SK-N-SH (cell line): ENCODE data around the gene CCND1. TPM values are rescaled to one million over a fixed set of nuclear protein-coding genes. Genes with fewer than 3 reads are reported as not detected.

Source experiments
- CTCF ChIA-PET: fragments of 300-600, 350-600 bp; formaldehyde crosslinking; extraction: SDS; loops from one replicate; lab custom pipeline; 2021; lab: Yijun Ruan, JAX
- POLR2A ChIA-PET: fragments of 350-600 bp; sonication (Branson Sonifier 250); formaldehyde crosslinking; extraction: SDS; loops from one replicate; lab custom pipeline; 2020; ENCODE audit warnings: antibody characterized with exemption, inconsistent platforms; lab: Yijun Ruan, JAX
- DNase-seq: peaks from one replicate; pipeline ENCODE4 v3.0.0; 2012
- H2AFZ ChIP-seq: fragments of 200-600 bp; sonication (generic); 2 replicates; pipeline ENCODE4 v1.8.1; 2016; ENCODE audit warnings: antibody characterized with exemption, mild to moderate bottlenecking, low read depth
- H3F3A ChIP-seq: fragments of 200-600 bp; sonication (generic); replicated peaks from 2 replicates; pipeline ENCODE3; 2016; ENCODE audit warnings: antibody characterized with exemption, mild to moderate bottlenecking; ENCODE audit not compliant: insufficient read depth
- H3K27ac ChIP-seq, 2 experiments: fragments of 200-500 bp in 1 of 2; fragments of 200-600 bp in 1 of 2; sonication (Bioruptor generic) in 1 of 2; sonication (generic), shearing (Covaris generic) in 1 of 2; 2 replicates each; pipeline versions ENCODE4 v1.5.1 to v1.6.1; 2014 to 2016; ENCODE audit warnings: low read depth in 2 of 2, inconsistent platforms in 1 of 2, low read length in 1 of 2, mild to moderate bottlenecking in 1 of 2, mixed read lengths in 1 of 2
- H3K27me3 ChIP-seq: fragments of 200-600 bp; sonication (generic), shearing (Covaris generic); 2 replicates; pipeline ENCODE4 v1.6.1; 2016; ENCODE audit warnings: mixed run types; ENCODE audit not compliant: insufficient read depth
- H3K36me3 ChIP-seq, 2 experiments: fragments of 200-500 bp in 1 of 2; fragments of 200-600 bp in 1 of 2; sonication (Bioruptor generic) in 1 of 2; sonication (generic) in 1 of 2; replicated peaks in 1 of 2; 2 replicates each; pipeline versions ENCODE3 to v1.5.1; 2014 to 2016; ENCODE audit warnings: low read length in 1 of 2, mild to moderate bottlenecking in 1 of 2; ENCODE audit not compliant: insufficient read depth in 2 of 2, control insufficient read depth in 1 of 2
- H3K4me1 ChIP-seq, 2 experiments: fragments of 200-500 bp in 1 of 2; fragments of 200-600 bp in 1 of 2; sonication (Bioruptor generic) in 1 of 2; sonication (generic), shearing (Covaris generic) in 1 of 2; 2 replicates each; pipeline versions ENCODE4 v1.5.1 to v1.6.1; 2014 to 2016; ENCODE audit warnings: low read depth in 1 of 2, low read length in 1 of 2, mixed run types in 1 of 2; ENCODE audit not compliant: insufficient read depth in 2 of 2, control insufficient read depth in 1 of 2
- H3K4me2 ChIP-seq: fragments of 200-600 bp; sonication (generic), shearing (Covaris generic); 2 replicates; pipeline ENCODE4 v1.6.1; 2017; ENCODE audit warnings: mixed run types
- H3K4me3 ChIP-seq, 2 experiments: fragments of 200-500 bp in 1 of 2; fragments of 200-600 bp in 1 of 2; sonication (Bioruptor generic) in 1 of 2; sonication (generic), shearing (Covaris generic) in 1 of 2; 2 replicates each; pipeline versions ENCODE4 v1.5.1 to v1.8.1; 2014 to 2016; ENCODE audit warnings: low read depth in 2 of 2, inconsistent platforms in 1 of 2, low read length in 1 of 2, mild to moderate bottlenecking in 1 of 2, mixed read lengths in 1 of 2, moderate library complexity in 1 of 2
- H3K79me2 ChIP-seq: fragments of 200-600 bp; sonication (generic); 2 replicates; pipeline ENCODE4 v1.8.1; 2017; ENCODE audit warnings: mild to moderate bottlenecking; ENCODE audit not compliant: insufficient read depth
- H3K9ac ChIP-seq: fragments of 200-600 bp; sonication (generic); 2 replicates; pipeline ENCODE4 v1.6.1; 2017; ENCODE audit warnings: mixed run types
- H3K9me2 ChIP-seq: fragments of 200-600 bp; sonication (generic); 2 replicates; pipeline ENCODE4 v1.6.1; 2017; ENCODE audit warnings: mixed run types
- H3K9me3 ChIP-seq: fragments of 200-600 bp; sonication (generic); 2 replicates; pipeline ENCODE4 v1.6.1; 2017; ENCODE audit warnings: mixed run types, mild to moderate bottlenecking, moderate library complexity
- H4K20me1 ChIP-seq: fragments of 200-600 bp; sonication (generic); 2 replicates; pipeline ENCODE4 v1.6.1; 2017; ENCODE audit warnings: mild to moderate bottlenecking, mixed run types; ENCODE audit not compliant: insufficient read depth
- ELF1 ChIP-seq: IDR thresholded peaks from 2 replicates; pipeline ENCODE4 v1.4.0; 2012
- EP300 ChIP-seq, 2 experiments: IDR thresholded peaks; 2 replicates each; pipeline versions ENCODE4 v1.4.0 to v1.6.1; 2012; ENCODE audit warnings: borderline replicate concordance in 1 of 2, low read depth in 1 of 2, low read length in 1 of 2
- FOXM1 ChIP-seq: IDR thresholded peaks from 2 replicates; pipeline ENCODE4 v1.4.0; 2012; ENCODE audit warnings: low read depth, mild to moderate bottlenecking
- GABPA ChIP-seq: IDR thresholded peaks from 2 replicates; pipeline ENCODE4 v1.4.0; 2012; ENCODE audit warnings: low read depth, mild to moderate bottlenecking
- GATA2 ChIP-seq: sonication (generic); formaldehyde crosslinking; IDR thresholded peaks from 2 replicates; pipeline ENCODE4 v1.5.0; 2020; ENCODE audit warnings: mild to moderate bottlenecking, missing genetic modification reagents
- JUND ChIP-seq: IDR thresholded peaks from 2 replicates; pipeline ENCODE4 v1.4.0; 2012
- MEF2A ChIP-seq: IDR thresholded peaks from 2 replicates; pipeline ENCODE4 v1.4.0; 2012; ENCODE audit warnings: low read depth, borderline replicate concordance
- MXI1 ChIP-seq: IDR thresholded peaks from 2 replicates; pipeline ENCODE4 v1.6.1; 2012; ENCODE audit warnings: mild to moderate bottlenecking, low read depth, low read length, improper control_type of control experiment
- NFIC ChIP-seq: IDR thresholded peaks from 2 replicates; pipeline ENCODE4 v1.4.0; 2012; ENCODE audit warnings: borderline replicate concordance
- NRF1 ChIP-seq: IDR thresholded peaks from 2 replicates; pipeline ENCODE4 v1.6.1; 2012; ENCODE audit warnings: low read depth, mild to moderate bottlenecking, low read length
- RAD21 ChIP-seq: IDR thresholded peaks from 2 replicates; pipeline ENCODE4 v1.6.1; 2012; ENCODE audit warnings: mild to moderate bottlenecking, low read length
- RFX5 ChIP-seq: IDR thresholded peaks from 2 replicates; pipeline ENCODE4 v1.6.1; 2012; ENCODE audit warnings: mild to moderate bottlenecking, improper control_type of control experiment, low read length
- RXRA ChIP-seq: IDR thresholded peaks from 2 replicates; pipeline ENCODE4 v1.4.0; 2012; ENCODE audit warnings: low read depth, mild to moderate bottlenecking, borderline replicate concordance
- SIN3A ChIP-seq: IDR thresholded peaks from 2 replicates; pipeline ENCODE4 v1.6.1; 2012; ENCODE audit warnings: low read depth, mild to moderate bottlenecking, low read length, moderate library complexity, borderline replicate concordance
- TAF1 ChIP-seq: IDR thresholded peaks from 2 replicates; pipeline ENCODE4 v1.6.1; 2012; ENCODE audit warnings: low read depth, mild to moderate bottlenecking, low read length, moderate library complexity, borderline replicate concordance
- TCF12 ChIP-seq: IDR thresholded peaks from 2 replicates; pipeline ENCODE4 v1.4.0; 2012
- TEAD4 ChIP-seq: IDR thresholded peaks from 2 replicates; pipeline ENCODE4 v1.4.0; 2012; ENCODE audit warnings: mild to moderate bottlenecking, borderline replicate concordance; ENCODE audit not compliant: insufficient read depth
- YY1 ChIP-seq: IDR thresholded peaks from 2 replicates; pipeline ENCODE4 v1.4.0; 2012; ENCODE audit warnings: low read depth, mild to moderate bottlenecking
- WGBS: methylation state at CpG from one replicate; pipeline ENCODE4 v1.1.6; 2017; ENCODE audit warnings: low lambda C conversion rate; 5-methylcytosine and 5-hydroxymethylcytosine counted together
- polyA plus RNA-seq, 3 experiments: library from polyadenylated mRNA; depleted of rRNA; stranded (reverse); fragments of >200 nt; gene quantifications; 2 replicates each; pipeline ENCODE4 v1.2.3, GENCODE V29; 2012
- TF ChIP-seq, protein P1 (sequence below): IDR thresholded peaks from 2 replicates; pipeline ENCODE4 v1.4.0; 2012; ENCODE audit warnings: low read depth, borderline replicate concordance
- TF ChIP-seq, protein P2 (sequence below): IDR thresholded peaks from 2 replicates; pipeline ENCODE4 v1.6.1; 2012; ENCODE audit warnings: mild to moderate bottlenecking, low read depth, low read length, moderate library complexity
- TF ChIP-seq, protein P3 (sequence below): IDR thresholded peaks from 2 replicates; pipeline ENCODE4 v1.4.0; 2012; ENCODE audit warnings: low read depth, borderline replicate concordance

Gene CCND1
- polyA plus RNA-seq, 1 of the 3 experiments (the other 2 are of a cell fraction): 242 TPM

DNA sequence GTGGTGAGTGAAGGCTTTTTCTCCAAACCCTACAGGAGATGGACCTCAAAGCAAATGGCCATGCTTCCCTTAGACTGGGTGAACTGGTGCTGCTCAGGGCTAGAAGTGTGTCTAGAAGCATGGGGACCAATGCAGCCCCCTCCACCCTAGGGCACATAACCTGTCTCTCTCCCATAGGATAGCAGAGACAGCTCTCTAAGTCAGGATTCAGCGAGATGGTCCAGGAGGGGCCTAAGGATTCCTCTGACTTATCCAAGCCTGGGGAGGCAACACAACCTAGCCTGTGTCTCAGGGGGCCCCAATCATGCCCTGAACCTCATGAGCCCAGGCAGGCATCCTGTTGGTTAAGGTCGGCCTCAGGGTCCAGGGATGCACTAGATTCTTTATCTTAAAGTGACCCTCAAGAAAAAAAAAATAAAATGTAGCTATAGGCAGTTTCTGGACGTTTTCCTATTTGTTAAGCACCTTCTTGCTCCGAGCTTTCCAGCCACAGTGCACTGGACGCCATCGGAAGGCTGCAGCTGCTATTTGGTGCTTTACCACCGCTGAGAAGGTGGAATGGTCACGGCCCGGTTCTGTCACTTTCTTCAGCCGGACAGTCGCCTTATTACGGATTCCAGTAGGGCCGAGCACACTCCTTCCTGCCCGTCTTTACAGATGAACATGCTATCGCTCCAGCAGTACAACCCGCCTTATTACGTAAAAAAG is 5.0 kb upstream of the CCND1 start:
- TF ChIP-seq TAF1 (no peak), SIN3A (no peak), NFIC (no peak), TCF12 (no peak), ELF1 (no peak), RXRA (no peak), TEAD4 (no peak), MXI1 (no peak), JUND (no peak), RFX5 (no peak), YY1 (no peak), EP300 (IDR thresholded peaks at IDR 0.05; ENCODE audit: borderline replicate concordance in 1 of 2, low read depth in 1 of 2, low read length in 1 of 2) (no peak), FOXM1 (no peak), RAD21 (no peak), MEF2A (no peak), GABPA (no peak), GATA2 (CRISPR knock-in tag) (no peak)
- TF ChIP-seq, protein P1, sequence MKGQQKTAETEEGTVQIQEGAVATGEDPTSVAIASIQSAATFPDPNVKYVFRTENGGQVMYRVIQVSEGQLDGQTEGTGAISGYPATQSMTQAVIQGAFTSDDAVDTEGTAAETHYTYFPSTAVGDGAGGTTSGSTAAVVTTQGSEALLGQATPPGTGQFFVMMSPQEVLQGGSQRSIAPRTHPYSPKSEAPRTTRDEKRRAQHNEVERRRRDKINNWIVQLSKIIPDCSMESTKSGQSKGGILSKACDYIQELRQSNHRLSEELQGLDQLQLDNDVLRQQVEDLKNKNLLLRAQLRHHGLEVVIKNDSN: no peak
- no peak overlapping the region for H3K9ac ChIP-seq
- CTCF ChIA-PET: interaction anchor here (0.6 to 1.2 kb wide), 2 partner anchors 181 to 535 kb away, joined by 3 to 4 read pairs; no protein-coding TSS in a partner anchor

DNA sequence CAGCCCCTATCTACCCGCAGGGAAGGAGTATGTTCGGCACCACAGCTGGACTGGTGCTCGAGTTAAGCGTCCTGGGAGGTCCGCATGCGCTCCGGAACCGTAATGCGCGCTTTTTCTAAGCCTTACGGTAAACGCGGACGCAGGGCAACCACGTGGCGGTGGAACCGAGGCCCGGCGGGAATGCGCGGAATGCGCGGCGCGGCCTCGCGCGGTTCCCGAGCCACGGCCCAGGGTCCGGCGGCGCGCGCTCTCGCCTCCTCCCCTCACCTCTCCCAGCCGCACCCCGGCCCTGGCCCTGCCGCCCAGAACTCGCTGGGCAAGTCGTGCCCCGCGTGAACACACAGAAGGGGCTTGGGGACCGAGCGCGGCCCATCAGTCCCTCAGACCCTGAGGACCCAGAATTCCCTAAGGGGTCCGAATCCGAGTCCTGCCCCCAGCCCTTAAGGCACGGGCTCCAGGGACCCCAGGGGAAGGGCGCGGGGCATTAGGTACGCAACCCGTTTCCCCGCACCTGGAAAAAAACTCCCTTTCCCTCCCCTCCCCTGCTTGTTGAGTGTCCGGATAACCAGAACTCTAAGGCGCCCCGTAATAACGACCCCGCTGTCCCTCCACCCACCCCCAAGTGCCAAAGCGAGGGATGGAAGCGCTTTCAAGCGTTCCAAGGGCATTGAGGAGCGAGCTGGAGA is 4.3 kb upstream of the CCND1 start:
- no peak overlapping the region; a peak in 1 of 4 replicates for H3K27ac ChIP-seq
- 91% methylated on average over 39 of the region's 63 CpGs for WGBS
- POLR2A ChIA-PET: no interaction called here
- H3K36me3 ChIP-seq: no peaks in the 10 kb centered on the region
- H3K27me3 ChIP-seq: no peaks in the 10 kb centered on the region
- H3K9ac ChIP-seq: no peak overlapping the region
- H3K9me2 ChIP-seq: no peaks in the 10 kb centered on the region
- H3K79me2 ChIP-seq: peaks cover 25% of the 10 kb centered on the region
- H3K4me1 ChIP-seq: peaks cover 0 to 34% of the 10 kb centered on the region in 2 experiments; a peak in 2 of 4 replicates
- no peak overlapping the region for H3K4me3 ChIP-seq
- peaks cover 6% of the 10 kb centered on the region for H4K20me1 ChIP-seq
- TF ChIP-seq GATA2 (CRISPR knock-in tag) (no peak), FOXM1 (no peak), JUND (no peak), RAD21 (no peak), NRF1 (no peak), NFIC (no peak), TEAD4 (no peak), TAF1 (no peak)
- TF ChIP-seq, protein P2, sequence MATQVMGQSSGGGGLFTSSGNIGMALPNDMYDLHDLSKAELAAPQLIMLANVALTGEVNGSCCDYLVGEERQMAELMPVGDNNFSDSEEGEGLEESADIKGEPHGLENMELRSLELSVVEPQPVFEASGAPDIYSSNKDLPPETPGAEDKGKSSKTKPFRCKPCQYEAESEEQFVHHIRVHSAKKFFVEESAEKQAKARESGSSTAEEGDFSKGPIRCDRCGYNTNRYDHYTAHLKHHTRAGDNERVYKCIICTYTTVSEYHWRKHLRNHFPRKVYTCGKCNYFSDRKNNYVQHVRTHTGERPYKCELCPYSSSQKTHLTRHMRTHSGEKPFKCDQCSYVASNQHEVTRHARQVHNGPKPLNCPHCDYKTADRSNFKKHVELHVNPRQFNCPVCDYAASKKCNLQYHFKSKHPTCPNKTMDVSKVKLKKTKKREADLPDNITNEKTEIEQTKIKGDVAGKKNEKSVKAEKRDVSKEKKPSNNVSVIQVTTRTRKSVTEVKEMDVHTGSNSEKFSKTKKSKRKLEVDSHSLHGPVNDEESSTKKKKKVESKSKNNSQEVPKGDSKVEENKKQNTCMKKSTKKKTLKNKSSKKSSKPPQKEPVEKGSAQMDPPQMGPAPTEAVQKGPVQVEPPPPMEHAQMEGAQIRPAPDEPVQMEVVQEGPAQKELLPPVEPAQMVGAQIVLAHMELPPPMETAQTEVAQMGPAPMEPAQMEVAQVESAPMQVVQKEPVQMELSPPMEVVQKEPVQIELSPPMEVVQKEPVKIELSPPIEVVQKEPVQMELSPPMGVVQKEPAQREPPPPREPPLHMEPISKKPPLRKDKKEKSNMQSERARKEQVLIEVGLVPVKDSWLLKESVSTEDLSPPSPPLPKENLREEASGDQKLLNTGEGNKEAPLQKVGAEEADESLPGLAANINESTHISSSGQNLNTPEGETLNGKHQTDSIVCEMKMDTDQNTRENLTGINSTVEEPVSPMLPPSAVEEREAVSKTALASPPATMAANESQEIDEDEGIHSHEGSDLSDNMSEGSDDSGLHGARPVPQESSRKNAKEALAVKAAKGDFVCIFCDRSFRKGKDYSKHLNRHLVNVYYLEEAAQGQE: no peak
- TF ChIP-seq, protein P3, sequence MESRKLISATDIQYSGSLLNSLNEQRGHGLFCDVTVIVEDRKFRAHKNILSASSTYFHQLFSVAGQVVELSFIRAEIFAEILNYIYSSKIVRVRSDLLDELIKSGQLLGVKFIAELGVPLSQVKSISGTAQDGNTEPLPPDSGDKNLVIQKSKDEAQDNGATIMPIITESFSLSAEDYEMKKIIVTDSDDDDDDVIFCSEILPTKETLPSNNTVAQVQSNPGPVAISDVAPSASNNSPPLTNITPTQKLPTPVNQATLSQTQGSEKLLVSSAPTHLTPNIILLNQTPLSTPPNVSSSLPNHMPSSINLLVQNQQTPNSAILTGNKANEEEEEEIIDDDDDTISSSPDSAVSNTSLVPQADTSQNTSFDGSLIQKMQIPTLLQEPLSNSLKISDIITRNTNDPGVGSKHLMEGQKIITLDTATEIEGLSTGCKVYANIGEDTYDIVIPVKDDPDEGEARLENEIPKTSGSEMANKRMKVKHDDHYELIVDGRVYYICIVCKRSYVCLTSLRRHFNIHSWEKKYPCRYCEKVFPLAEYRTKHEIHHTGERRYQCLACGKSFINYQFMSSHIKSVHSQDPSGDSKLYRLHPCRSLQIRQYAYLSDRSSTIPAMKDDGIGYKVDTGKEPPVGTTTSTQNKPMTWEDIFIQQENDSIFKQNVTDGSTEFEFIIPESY: no peak
- no peak overlapping the region for H3K4me2 ChIP-seq
- H3F3A ChIP-seq: peaks cover 14% of the 10 kb centered on the region
- no peaks in the 10 kb centered on the region for H3K9me3 ChIP-seq
- CTCF ChIA-PET: interaction anchor here (11.0 kb wide), 1 partner anchor 534 kb away, joined by 403 read pairs; no protein-coding TSS in a partner anchor
- H2AFZ ChIP-seq: no peak overlapping the region
- no peak for DNase-seq

More for the DNA sequence above, 5.0 kb upstream of the CCND1 start:
- Histone ChIP-seq H3K4me3 (no peak overlapping the region), H4K20me1 (no peaks in the 10 kb centered on the region), H3K4me2 (no peak overlapping the region), H3K9me2 (no peaks in the 10 kb centered on the region), H3K79me2 (peaks cover 18% of the 10 kb centered on the region), H3K4me1 (peaks cover 0 to 34% of the 10 kb centered on the region in 2 experiments; a peak in 2 of 4 replicates), H3F3A (peaks cover 9% of the 10 kb centered on the region), H3K27ac (peak overlapping the region in 1 of 2 experiments; percentile 73; a peak in 2 of 4 replicates), H3K36me3 (no peaks in the 10 kb centered on the region), H3K9me3 (no peaks in the 10 kb centered on the region), H2AFZ (no peak overlapping the region), H3K27me3 (no peaks in the 10 kb centered on the region)
- 78% methylated on average over 17 of the region's 17 CpGs for WGBS
- peak; percentile 8 for DNase-seq
- POLR2A ChIA-PET: no interaction called here
